Measurements from ENCODE around the gene ABCA1.
A peak's percentile ranks its signal among the peaks of the same experiment; 100 is the strongest.
"Not testable (repeated sequence)": the region's sequence is repeated elsewhere in the genome, so short reads cannot be mapped to it uniquely, and the experiment has no call there.

ABCA1 gene

GRCh38 chr9:104927912-104928740, at the start of gene ABCA1:
ABCA1 (minus strand) TSS chr9:104928155; CDS start chr9:104903679, 24,476 bp downstream.
- peak; percentile 70 for DNase-seq

GRCh38 chr9:104977580-104977979, 49.6 kb upstream of the ABCA1 start:
- no peak for DNase-seq

- DNase-seq, result no peak
These were observed 49.2 kb upstream of the ABCA1 start for GRCh38 chr9:104977168-104977567.

- DNase-seq, result not testable (repeated sequence)
These were observed 48.1 kb upstream of the ABCA1 start for GRCh38 chr9:104975966-104976595.

GRCh38 chr9:104974053-104974962, 46.4 kb upstream of the ABCA1 start:
- no peak for DNase-seq

- no peak for DNase-seq
These were observed 44.4 kb upstream of the ABCA1 start for GRCh38 chr9:104972242-104972866.

GRCh38 chr9:104971511-104971910, 43.6 kb upstream of the ABCA1 start:
- no peak for DNase-seq

GRCh38 chr9:104970271-104970987, 42.5 kb upstream of the ABCA1 start:
- no peak for DNase-seq

- DNase-seq, result no peak
These were observed 41.2 kb upstream of the ABCA1 start for GRCh38 chr9:104969116-104969515.

GRCh38 chr9:104968025-104968982, 40.3 kb upstream of the ABCA1 start:
- peak; percentile 87 for DNase-seq

- DNase-seq, result no peak
These were observed 35.1 kb upstream of the ABCA1 start for GRCh38 chr9:104963076-104963475.

- DNase-seq, result no peak
These were observed 33.9 kb upstream of the ABCA1 start for GRCh38 chr9:104961701-104962359.

GRCh38 chr9:104961238-104961637, 33.3 kb upstream of the ABCA1 start:
- peak; percentile 62 for DNase-seq

- DNase-seq, result no peak
These were observed 32.7 kb upstream of the ABCA1 start for GRCh38 chr9:104960662-104961061.

GRCh38 chr9:104958751-104959150, 30.8 kb upstream of the ABCA1 start:
- no peak for DNase-seq

GRCh38 chr9:104958006-104958405, 30.1 kb upstream of the ABCA1 start:
- DNase-seq, result not testable (repeated sequence)

- DNase-seq, result no peak
These were observed 23.5 kb upstream of the ABCA1 start for GRCh38 chr9:104951487-104951886.

- no peak for DNase-seq
These were observed 22.9 kb upstream of the ABCA1 start for GRCh38 chr9:104950838-104951237.

- DNase-seq, result no peak
These were observed 20.3 kb upstream of the ABCA1 start for GRCh38 chr9:104948277-104948676.

- DNase-seq, result no peak
These were observed 16.9 kb upstream of the ABCA1 start for GRCh38 chr9:104944871-104945270.

Measured in stimulated activated CD4-positive, alpha-beta T cell treated with anti-CD3 and anti-CD28 coated beads, Interleukin-4, amount 100 ng/mL, for 24 hours (primary cell).